Osteoblast (primary cell): ENCODE results near the gene ADGRA1. TPM values are rescaled to one million over a fixed set of nuclear protein-coding genes. Genes with fewer than 3 reads are reported as not detected.

ENCODE experiments used
- DNase-seq: peaks from one replicate; pipeline ENCODE4 v3.0.0; 2011; ENCODE audit warnings: low spot score, mixed read lengths; ENCODE audit not compliant: insufficient read length; ENCODE audit errors: missing footprints
- H2AFZ ChIP-seq: 2 replicates; pipeline ENCODE4 v1.6.0; 2011; ENCODE audit warnings: mild to moderate bottlenecking, low read length
- H3K27ac ChIP-seq: 2 replicates; pipeline ENCODE4 v1.5.1; 2011; ENCODE audit warnings: mild to moderate bottlenecking, low read depth, low read length, moderate library complexity
- H3K27me3 ChIP-seq: 2 replicates; pipeline ENCODE4 v1.6.0; 2012; ENCODE audit warnings: mild to moderate bottlenecking, control low read depth, inconsistent platforms, low read length, moderate library complexity; ENCODE audit not compliant: insufficient read depth
- H3K36me3 ChIP-seq: 2 replicates; pipeline ENCODE4 v1.5.1; 2011; ENCODE audit warnings: mild to moderate bottlenecking, low read length, control low read depth, moderate library complexity; ENCODE audit not compliant: insufficient read depth
- H3K4me1 ChIP-seq: 2 replicates; pipeline ENCODE4 v1.5.1; 2011; ENCODE audit warnings: mild to moderate bottlenecking, low read length, control low read depth, moderate library complexity; ENCODE audit not compliant: insufficient read depth
- H3K4me2 ChIP-seq: 2 replicates; pipeline ENCODE4 v1.6.0; 2011; ENCODE audit warnings: mild to moderate bottlenecking, low read length; ENCODE audit not compliant: insufficient read depth
- H3K4me3 ChIP-seq: fragments of 200-600 bp; sonication (generic); 3 replicates; pipeline ENCODE4 v1.5.1; 2012; ENCODE audit warnings: mild to moderate bottlenecking, low read length, inconsistent platforms; ENCODE audit not compliant: insufficient read depth
- H3K79me2 ChIP-seq: 2 replicates; pipeline ENCODE4 v1.6.0; 2012; ENCODE audit warnings: mild to moderate bottlenecking, low read length, control low read depth, inconsistent platforms; ENCODE audit not compliant: insufficient read depth
- H3K9me3 ChIP-seq: 2 replicates; pipeline ENCODE4 v1.5.1; 2011; ENCODE audit warnings: low read depth, low read length, control low read depth
- H4K20me1 ChIP-seq: 2 replicates; pipeline ENCODE4 v1.6.0; 2012; ENCODE audit warnings: mild to moderate bottlenecking, low read length, control low read depth; ENCODE audit not compliant: insufficient read depth
- CTCF ChIP-seq: IDR thresholded peaks from 2 replicates; pipeline ENCODE4 v1.5.1; 2011; ENCODE audit warnings: mild to moderate bottlenecking, low read depth, low read length, moderate library complexity; ENCODE audit errors: extremely low read depth
- total RNA-seq: library from RNA; depleted of rRNA; stranded (reverse); fragments of >200 nt; gene quantifications from 2 replicates; pipeline ENCODE4 v1.2.3, GENCODE V29; 2012

ADGRA1 gene
- total RNA-seq, 1 donor = not detected

GRCh38 chr10:133177380-133178157, 89.8 kb downstream of the ADGRA1 start:
- H2AFZ ChIP-seq = no peak overlapping the region
- no peak for TF ChIP-seq CTCF
- peak; percentile 58 for DNase-seq
- H3K27me3 ChIP-seq = no peaks in the 10 kb centered on the region
- no peaks in the 10 kb centered on the region for H3K79me2 ChIP-seq
- H3K4me1 ChIP-seq = no peaks in the 10 kb centered on the region
- H3K4me3 ChIP-seq = no peak overlapping the region
- no peaks in the 10 kb centered on the region for H4K20me1 ChIP-seq
- H3K27ac ChIP-seq = no peak overlapping the region
- no peaks in the 10 kb centered on the region for H3K9me3 ChIP-seq
- no peak overlapping the region for H3K4me2 ChIP-seq
- H3K36me3 ChIP-seq = no peaks in the 10 kb centered on the region

DNA sequence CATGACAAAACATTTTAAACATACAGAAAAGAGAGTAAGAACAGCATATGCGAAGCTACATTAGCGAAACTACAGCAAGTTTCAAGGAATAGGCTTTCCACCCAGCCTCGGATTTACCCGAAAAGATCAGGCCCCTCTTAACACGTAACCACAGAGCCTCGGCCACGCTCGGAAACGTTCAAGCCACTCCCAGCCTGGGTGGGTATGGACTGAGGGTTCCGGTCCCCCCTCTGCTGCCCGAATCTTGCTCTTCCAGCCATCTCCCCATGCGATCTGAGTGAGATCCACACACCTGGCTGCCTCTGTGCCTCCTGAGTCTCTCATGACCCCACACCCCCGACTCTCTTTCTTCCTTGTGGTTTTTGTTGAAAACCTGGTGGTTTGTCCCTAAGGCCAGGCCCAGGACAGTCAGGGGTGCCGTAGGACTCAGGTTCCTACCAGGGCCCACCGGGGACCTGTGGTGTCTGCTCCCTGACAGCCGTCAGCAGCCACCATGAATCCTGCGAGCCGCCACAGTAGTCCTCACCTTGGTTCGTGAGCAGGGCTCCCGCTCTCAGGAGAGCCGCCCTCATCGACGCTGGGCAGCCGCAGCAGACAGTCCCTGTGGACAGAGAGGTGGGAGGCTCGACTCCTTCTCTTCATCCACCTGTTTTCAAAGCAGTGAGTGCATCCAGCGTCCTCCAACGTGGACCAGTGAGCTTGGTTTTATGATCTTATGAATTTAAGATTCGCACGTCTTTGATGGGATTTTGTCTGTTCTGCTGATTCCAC, 90.8 kb downstream of the ADGRA1 start:
- H3K79me2 ChIP-seq = no peaks in the 10 kb centered on the region
- no peaks in the 10 kb centered on the region for H3K9me3 ChIP-seq
- DNase-seq = peak; percentile 38
- no peaks in the 10 kb centered on the region for H4K20me1 ChIP-seq
- H3K4me1 ChIP-seq = no peaks in the 10 kb centered on the region
- H3K27me3 ChIP-seq = no peaks in the 10 kb centered on the region
- H3K4me2 ChIP-seq = no peak overlapping the region
- no peak overlapping the region for H3K27ac ChIP-seq
- no peaks in the 10 kb centered on the region for H3K36me3 ChIP-seq
- no peak overlapping the region for H3K4me3 ChIP-seq
- no peak for TF ChIP-seq CTCF
- no peak overlapping the region for H2AFZ ChIP-seq

DNA sequence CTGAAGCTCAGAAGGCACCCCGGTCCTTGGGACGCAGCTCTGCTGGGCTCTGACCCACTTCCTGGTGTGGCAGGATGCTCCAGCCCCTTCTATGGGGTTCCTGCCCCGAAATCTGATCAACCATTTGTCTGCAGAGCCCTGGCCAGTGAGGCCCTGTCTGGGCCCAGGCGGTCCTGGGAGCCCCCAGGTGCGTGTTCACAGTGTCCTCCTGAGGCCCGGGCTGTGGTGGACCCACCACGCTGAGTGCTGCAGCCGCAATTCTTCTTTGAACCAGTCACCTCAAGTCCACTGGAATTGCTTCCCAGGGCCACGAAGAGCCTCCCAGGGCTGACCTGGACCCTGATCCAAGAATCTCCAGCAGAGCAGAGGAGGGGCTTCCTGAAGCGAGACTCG, 91.4 kb downstream of the ADGRA1 start:
- Histone ChIP-seq H2AFZ (no peak overlapping the region), H3K36me3 (no peaks in the 10 kb centered on the region), H3K4me1 (no peaks in the 10 kb centered on the region), H4K20me1 (no peaks in the 10 kb centered on the region), H3K27ac (no peak overlapping the region), H3K27me3 (no peaks in the 10 kb centered on the region), H3K9me3 (no peaks in the 10 kb centered on the region), H3K79me2 (no peaks in the 10 kb centered on the region), H3K4me2 (no peak overlapping the region), H3K4me3 (no peak overlapping the region)
- TF ChIP-seq CTCF = no peak
- no peak for DNase-seq

DNA sequence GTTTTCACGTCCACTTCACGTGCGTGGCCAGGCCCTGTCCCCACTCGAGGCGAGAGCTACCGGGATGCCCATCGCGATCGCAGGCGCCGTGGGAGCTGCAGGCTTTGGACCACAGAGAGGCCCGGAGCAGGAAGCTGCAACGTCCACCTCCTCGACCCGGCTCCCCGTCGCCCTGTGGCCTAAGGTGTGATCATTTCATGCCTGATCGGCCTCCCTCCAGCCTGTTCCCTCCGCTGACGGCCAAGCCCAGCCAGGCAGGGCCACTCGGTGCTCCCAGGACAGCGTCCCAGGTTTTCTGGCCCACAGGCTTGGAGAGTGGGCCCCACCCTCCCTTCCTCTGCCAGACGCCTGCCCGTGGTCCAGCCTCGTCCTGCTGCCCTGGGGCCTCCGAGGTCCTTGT, 91.9 kb downstream of the ADGRA1 start:
- H3K27ac ChIP-seq = no peak overlapping the region
- TF ChIP-seq CTCF = no peak
- no peak overlapping the region for H3K4me2 ChIP-seq
- H3K27me3 ChIP-seq = no peaks in the 10 kb centered on the region
- DNase-seq = no peak
- H3K4me1 ChIP-seq = no peaks in the 10 kb centered on the region
- H3K9me3 ChIP-seq = no peaks in the 10 kb centered on the region
- no peaks in the 10 kb centered on the region for H4K20me1 ChIP-seq
- H2AFZ ChIP-seq = no peak overlapping the region
- H3K36me3 ChIP-seq = no peaks in the 10 kb centered on the region
- no peaks in the 10 kb centered on the region for H3K79me2 ChIP-seq
- H3K4me3 ChIP-seq = no peak overlapping the region
